ENCODE data around the gene KIF1A. TPM values are rescaled to one million over a fixed set of nuclear protein-coding genes. Genes with fewer than 3 reads are reported as not detected.

KIF1A gene
- total and polyA plus RNA-seq, 2 of the 8 experiments (the other 6 are each of a cell fraction or from before 2014, with no cell fraction given) = 61.3 to 281 TPM

DNA sequence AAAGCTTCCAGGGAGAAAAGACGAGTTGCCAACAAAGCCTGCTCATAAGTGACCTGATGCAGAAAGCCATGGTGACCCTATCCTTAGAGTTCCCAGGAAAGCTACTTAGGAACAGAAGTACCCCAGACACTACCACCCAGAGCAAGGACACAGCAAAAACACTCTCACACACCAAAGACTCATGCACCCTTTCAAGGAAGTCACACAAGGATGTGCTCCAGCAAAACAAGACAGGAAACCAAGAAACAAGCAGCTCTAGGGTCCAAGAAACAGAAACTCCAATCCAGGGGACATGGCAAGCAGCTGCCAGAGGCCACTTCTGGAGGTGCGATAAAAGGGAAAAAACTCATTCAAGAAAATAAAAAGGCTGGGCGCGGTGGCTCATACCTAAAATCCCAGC lies 5.7 kb downstream of the KIF1A start (continued):
- no peak for TF ChIP-seq EZH2 (IDR thresholded peaks at IDR 0.05; ENCODE audit: low read depth, low read length, severe bottlenecking)
